AG04450 (cell line): ENCODE data around the gene FUT2. TPM values are rescaled to one million over a fixed set of nuclear protein-coding genes. Genes with fewer than 3 reads are reported as not detected.

Experiments
- CTCF ChIA-PET: fragments of 300-600, 350-600 bp; formaldehyde crosslinking; extraction: SDS; loops from one replicate; lab custom pipeline; 2022; ENCODE audit warnings: antibody characterized with exemption, inconsistent platforms; lab: Charles Lee
- POLR2A ChIA-PET: fragments of 350-600 bp; formaldehyde crosslinking; extraction: SDS; loops from one replicate; lab custom pipeline; 2021; ENCODE audit warnings: antibody characterized with exemption, inconsistent platforms; lab: Yijun Ruan, JAX
- DNase-seq: peaks from one replicate; pipeline ENCODE4 v3.0.0-alpha.2; 2011; ENCODE audit warnings: low read depth, low spot score
- H3K27ac ChIP-seq: one replicate; pipeline ENCODE4 v1.5.1; 2012; ENCODE audit warnings: low read depth, low read length, control low read depth
- H3K27me3 ChIP-seq: one replicate; pipeline ENCODE4 v1.6.0; 2012; ENCODE audit warnings: low read length; ENCODE audit not compliant: control insufficient read depth, insufficient read depth
- H3K4me3 ChIP-seq: 2 replicates; pipeline ENCODE4 v1.5.1; 2011; ENCODE audit warnings: mild to moderate bottlenecking, low read depth, low read length, control low read depth
- H3K9me3 ChIP-seq: 2 replicates; pipeline ENCODE4 v1.5.1; 2012; ENCODE audit warnings: low read length; ENCODE audit not compliant: control insufficient read depth, insufficient read depth
- polyA plus RNA-seq: library from polyadenylated mRNA; depleted of rRNA; stranded (reverse); fragments of >200 nt; gene quantifications from 2 replicates; pipeline ENCODE4 v1.2.3, GENCODE V29; 2011; rRNA removed
- TF ChIP-seq, protein P1 (sequence below): IDR thresholded peaks from 2 replicates; pipeline ENCODE4 v1.5.1; 2011; ENCODE audit warnings: low read depth, low read length, control low read depth, inconsistent platforms

The FUT2 gene
- polyA plus RNA-seq, 1 experiment: not detected

DNA sequence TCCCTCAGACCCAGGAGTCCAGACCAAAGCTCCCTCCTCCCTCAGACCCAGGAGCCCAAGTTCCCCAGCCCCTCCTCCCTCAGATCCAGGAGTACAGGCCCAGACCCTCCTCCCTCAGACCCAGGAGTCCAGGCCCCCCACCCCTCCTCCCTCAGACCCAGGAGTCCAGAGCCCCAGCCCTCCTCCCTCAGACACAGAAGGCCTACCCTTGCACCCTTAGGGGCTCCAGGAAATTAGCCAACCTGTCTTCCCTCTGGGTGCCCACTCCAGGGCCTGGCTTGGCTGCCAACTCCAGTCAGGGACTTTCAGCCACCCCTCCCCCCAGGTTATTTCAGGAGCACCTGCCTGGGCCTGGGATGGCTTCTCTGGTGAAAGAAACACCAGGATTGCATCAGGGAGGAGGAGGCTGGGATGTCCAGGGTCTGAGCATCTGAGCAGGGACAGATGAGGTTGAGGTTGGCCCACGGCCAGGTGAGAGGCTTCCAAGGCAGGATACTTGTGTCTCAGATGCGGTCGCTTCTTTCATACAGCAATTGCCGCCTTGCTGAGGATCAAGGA, 59.4 kb downstream of the FUT2 start, which contains the start of gene FGF21:
TSS of gene FGF21 (plus strand) at position 441 of the 558 bp plus-strand sequence. CDS start 713 bp downstream, outside the sequence.
- H3K4me3 ChIP-seq: no peak within 1 kb of the TSS
- peaks cover 30% of the 10 kb centered on the region for H3K27me3 ChIP-seq
- H3K9me3 ChIP-seq: peaks cover 5% of the 10 kb centered on the region; the same call in 1 of the 2 replicates
- ChIA-PET POLR2A (no interaction called here), CTCF (no interaction called here)
- DNase-seq: no peak
- TF ChIP-seq, protein P1, sequence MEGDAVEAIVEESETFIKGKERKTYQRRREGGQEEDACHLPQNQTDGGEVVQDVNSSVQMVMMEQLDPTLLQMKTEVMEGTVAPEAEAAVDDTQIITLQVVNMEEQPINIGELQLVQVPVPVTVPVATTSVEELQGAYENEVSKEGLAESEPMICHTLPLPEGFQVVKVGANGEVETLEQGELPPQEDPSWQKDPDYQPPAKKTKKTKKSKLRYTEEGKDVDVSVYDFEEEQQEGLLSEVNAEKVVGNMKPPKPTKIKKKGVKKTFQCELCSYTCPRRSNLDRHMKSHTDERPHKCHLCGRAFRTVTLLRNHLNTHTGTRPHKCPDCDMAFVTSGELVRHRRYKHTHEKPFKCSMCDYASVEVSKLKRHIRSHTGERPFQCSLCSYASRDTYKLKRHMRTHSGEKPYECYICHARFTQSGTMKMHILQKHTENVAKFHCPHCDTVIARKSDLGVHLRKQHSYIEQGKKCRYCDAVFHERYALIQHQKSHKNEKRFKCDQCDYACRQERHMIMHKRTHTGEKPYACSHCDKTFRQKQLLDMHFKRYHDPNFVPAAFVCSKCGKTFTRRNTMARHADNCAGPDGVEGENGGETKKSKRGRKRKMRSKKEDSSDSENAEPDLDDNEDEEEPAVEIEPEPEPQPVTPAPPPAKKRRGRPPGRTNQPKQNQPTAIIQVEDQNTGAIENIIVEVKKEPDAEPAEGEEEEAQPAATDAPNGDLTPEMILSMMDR: no peak
- H3K27ac ChIP-seq: no peak within 1 kb of the TSS

Other genes with a start within 250 kb of the FUT2 start
- 15.2 and 16.0 TPM in 2 replicates for gene GRWD1, start 250.0 kb upstream of the FUT2 start, polyA plus RNA-seq
- 0.20 and 0.25 TPM in 2 replicates for gene KCNJ14, start 240.4 kb upstream of the FUT2 start, polyA plus RNA-seq
- 29.3 and 35.6 TPM in 2 replicates for gene CYTH2, start 226.6 kb upstream of the FUT2 start, polyA plus RNA-seq
- gene LMTK3, start 184.1 kb upstream of the FUT2 start, polyA plus RNA-seq: 0.25 TPM in 2 replicates
- 0.12 and 0.20 TPM in 2 replicates for gene SULT2B1, start 143.8 kb upstream of the FUT2 start, polyA plus RNA-seq
- not detected in 2 replicates for gene SPACA4, start 89.2 kb upstream of the FUT2 start, polyA plus RNA-seq
- not detected in 2 replicates for gene FAM83E, start 80.9 kb upstream of the FUT2 start, polyA plus RNA-seq
- gene RPL18, start 76.8 kb upstream of the FUT2 start, polyA plus RNA-seq: 1,020 and 1,259 TPM in 2 replicates
- 4.6 and 6.1 TPM in 2 replicates for gene SPHK2, start 76.5 kb upstream of the FUT2 start, polyA plus RNA-seq
- gene DBP, start 58.6 kb upstream of the FUT2 start, polyA plus RNA-seq: 3.4 and 4.0 TPM in 2 replicates
- gene CA11, start 49.8 kb upstream of the FUT2 start, polyA plus RNA-seq: 3.7 and 4.3 TPM in 2 replicates
- 0.04 and 0.10 TPM in 2 replicates for gene NTN5, start 23.0 kb upstream of the FUT2 start, polyA plus RNA-seq
- 0.58 and 0.68 TPM in 2 replicates for gene MAMSTR, start 23.8 kb downstream of the FUT2 start, polyA plus RNA-seq
- 0.32 and 0.61 TPM in 2 replicates for gene RASIP1, start 44.6 kb downstream of the FUT2 start, polyA plus RNA-seq
- not detected in 2 replicates for gene IZUMO1, start 50.9 kb downstream of the FUT2 start, polyA plus RNA-seq
- gene FUT1, start 56.7 kb downstream of the FUT2 start, polyA plus RNA-seq: 0.02 and 0.07 TPM in 2 replicates
- not detected in 2 replicates for gene FGF21, start 59.6 kb downstream of the FUT2 start, polyA plus RNA-seq
- 23.3 and 31.8 TPM in 2 replicates for gene BCAT2, start 115.1 kb downstream of the FUT2 start, polyA plus RNA-seq
- gene HSD17B14, start 140.5 kb downstream of the FUT2 start, polyA plus RNA-seq: 2.3 and 3.6 TPM in 2 replicates
- 7.1 and 11.9 TPM in 2 replicates for gene PLEKHA4, start 172.6 kb downstream of the FUT2 start, polyA plus RNA-seq
- gene PPP1R15A, start 176.4 kb downstream of the FUT2 start, polyA plus RNA-seq: 36.5 and 37.2 TPM in 2 replicates
- 0.20 and 0.25 TPM in 2 replicates for gene TULP2, start 202.8 kb downstream of the FUT2 start, polyA plus RNA-seq
- gene NUCB1, start 204.3 kb downstream of the FUT2 start, polyA plus RNA-seq: 123 and 130 TPM in 2 replicates
- 0.48 and 0.61 TPM in 2 replicates for gene DHDH, start 237.7 kb downstream of the FUT2 start, polyA plus RNA-seq